HG03066 (cell line): ENCODE data around the gene EPHA1.
A peak's percentile ranks its signal among the peaks of the same experiment; 100 is the strongest.

Source experiments
- ATAC-seq: cut with Tn5 transposase; IDR thresholded peaks from one replicate; pipeline ENCODE4 v1.9.1; 2021; ENCODE audit warnings: low read depth; ENCODE audit not compliant: unreplicated experiment

EPHA1 gene

GRCh38 chr7:143408686-143409561 is at the start of gene EPHA1:
Gene EPHA1, minus strand, starts transcription at chr7:143408856. Its CDS starts 51 bp downstream, at chr7:143408805.
- ATAC-seq, result no peak

GRCh38 chr7:143458263-143458662 is 49.6 kb upstream of the EPHA1 start:
- no peak for ATAC-seq

GRCh38 chr7:143456992-143457793 is 48.5 kb upstream of the EPHA1 start:
- ATAC-seq, result no peak

- no peak for ATAC-seq
Measured at GRCh38 chr7:143455942-143456341, 47.3 kb upstream of the EPHA1 start.

GRCh38 chr7:143455491-143455890 is 46.8 kb upstream of the EPHA1 start:
- no peak for ATAC-seq

GRCh38 chr7:143454091-143454680 is 45.5 kb upstream of the EPHA1 start:
- ATAC-seq, result no peak

GRCh38 chr7:143452495-143452894 is 43.8 kb upstream of the EPHA1 start:
- ATAC-seq, result no peak

GRCh38 chr7:143451746-143452145 is 43.1 kb upstream of the EPHA1 start:
- no peak for ATAC-seq

- no peak for ATAC-seq
Measured at GRCh38 chr7:143451122-143451521, 42.5 kb upstream of the EPHA1 start.

- no peak for ATAC-seq
Measured at GRCh38 chr7:143449793-143450192, 41.1 kb upstream of the EPHA1 start.

GRCh38 chr7:143448429-143448828 is 39.8 kb upstream of the EPHA1 start:
- no peak for ATAC-seq

- no peak for ATAC-seq
Measured at GRCh38 chr7:143447466-143447865, 38.8 kb upstream of the EPHA1 start.

- no peak for ATAC-seq
Measured at GRCh38 chr7:143444785-143445184, 36.1 kb upstream of the EPHA1 start.

- ATAC-seq, result no peak
Measured at GRCh38 chr7:143444063-143444782, 35.6 kb upstream of the EPHA1 start.

GRCh38 chr7:143443153-143443552 is 34.5 kb upstream of the EPHA1 start, which contains the start of gene TAS2R60:
Gene TAS2R60, plus strand, starts transcription at chr7:143443453. Its CDS starts 0 bp downstream, at chr7:143443453.
- ATAC-seq, result no peak

- ATAC-seq, result no peak
Measured at GRCh38 chr7:143439866-143440265, 31.2 kb upstream of the EPHA1 start.

- peak; percentile 39 for ATAC-seq
Measured at GRCh38 chr7:143437578-143437977, 28.9 kb upstream of the EPHA1 start.

GRCh38 chr7:143436325-143436946 is 27.8 kb upstream of the EPHA1 start:
- ATAC-seq, result peak; percentile 74

- ATAC-seq, result no peak
Measured at GRCh38 chr7:143435266-143435665, 26.6 kb upstream of the EPHA1 start.

- no peak for ATAC-seq
Measured at GRCh38 chr7:143434660-143435059, 26.0 kb upstream of the EPHA1 start.
